ENCODE measurements around the gene GRM3.
"Not testable (repeated sequence)": the region's sequence is repeated elsewhere in the genome, so short reads cannot be mapped to it uniquely, and the experiment has no call there.

- not testable (repeated sequence) for TF ChIP-seq POLR2A (IDR thresholded peaks at IDR 0.05; ENCODE audit: low read length); GATA1 (IDR thresholded peaks at IDR 0.05; ENCODE audit: low read depth, low read length)
Measured at GRCh38 chr7:86615711-86616110, 28.0 kb upstream of the GRM3 start.
